C4-2B (cell line): ENCODE measurements around the gene SLC6A17.

Source experiments
- H3K27ac ChIP-seq: fragments of 450-650 bp; 2 replicates; pipeline ENCODE4 v1.5.1; 2017
- ZFX ChIP-seq: fragments of 450-650 bp; IDR thresholded peaks from 2 replicates; pipeline ENCODE4 v1.6.1; 2017
- TF ChIP-seq, protein P1 (sequence below): fragments of 450-650 bp; conservative IDR thresholded peaks from 2 replicates; pipeline ENCODE4 v1.5.1; 2017; ENCODE audit warnings: mild to moderate bottlenecking

The SLC6A17 gene

DNA sequence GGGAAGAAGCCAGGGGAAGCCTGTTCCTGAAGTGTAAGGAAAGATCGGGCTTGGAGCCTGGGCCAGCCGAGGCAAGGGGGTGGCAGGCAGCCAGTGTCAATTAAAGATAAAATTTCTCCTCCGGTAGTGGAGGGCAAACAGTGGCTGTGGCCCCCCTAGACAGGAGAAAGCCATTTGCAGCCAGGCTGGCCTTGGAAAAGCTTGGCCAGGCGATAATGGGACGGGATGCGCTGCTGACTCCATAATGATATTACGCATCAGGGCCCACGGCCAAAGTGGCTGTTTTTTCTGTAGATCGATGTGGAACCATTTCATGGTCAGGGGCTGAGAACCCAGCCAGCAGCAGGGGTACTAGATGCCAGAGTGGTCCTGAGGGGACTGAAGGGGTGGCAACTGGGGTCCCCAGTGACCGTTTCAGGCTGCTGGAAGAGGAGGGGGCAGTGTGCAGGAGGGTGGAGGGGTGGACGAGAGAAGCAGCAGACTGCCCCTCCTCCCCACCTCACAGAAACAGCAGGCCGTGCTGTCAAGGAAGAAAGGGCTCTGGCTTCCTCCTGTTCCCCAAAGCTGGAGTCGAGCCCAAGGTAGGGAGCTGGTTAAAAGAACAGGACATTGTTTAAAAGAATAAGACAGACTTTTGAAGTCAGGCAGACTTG, 85.0 kb downstream of the SLC6A17 start:
- TF ChIP-seq, protein P1, sequence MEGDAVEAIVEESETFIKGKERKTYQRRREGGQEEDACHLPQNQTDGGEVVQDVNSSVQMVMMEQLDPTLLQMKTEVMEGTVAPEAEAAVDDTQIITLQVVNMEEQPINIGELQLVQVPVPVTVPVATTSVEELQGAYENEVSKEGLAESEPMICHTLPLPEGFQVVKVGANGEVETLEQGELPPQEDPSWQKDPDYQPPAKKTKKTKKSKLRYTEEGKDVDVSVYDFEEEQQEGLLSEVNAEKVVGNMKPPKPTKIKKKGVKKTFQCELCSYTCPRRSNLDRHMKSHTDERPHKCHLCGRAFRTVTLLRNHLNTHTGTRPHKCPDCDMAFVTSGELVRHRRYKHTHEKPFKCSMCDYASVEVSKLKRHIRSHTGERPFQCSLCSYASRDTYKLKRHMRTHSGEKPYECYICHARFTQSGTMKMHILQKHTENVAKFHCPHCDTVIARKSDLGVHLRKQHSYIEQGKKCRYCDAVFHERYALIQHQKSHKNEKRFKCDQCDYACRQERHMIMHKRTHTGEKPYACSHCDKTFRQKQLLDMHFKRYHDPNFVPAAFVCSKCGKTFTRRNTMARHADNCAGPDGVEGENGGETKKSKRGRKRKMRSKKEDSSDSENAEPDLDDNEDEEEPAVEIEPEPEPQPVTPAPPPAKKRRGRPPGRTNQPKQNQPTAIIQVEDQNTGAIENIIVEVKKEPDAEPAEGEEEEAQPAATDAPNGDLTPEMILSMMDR, result no peak
- no peak for TF ChIP-seq ZFX
- H3K27ac ChIP-seq, result peak overlapping the region; percentile 95

DNA sequence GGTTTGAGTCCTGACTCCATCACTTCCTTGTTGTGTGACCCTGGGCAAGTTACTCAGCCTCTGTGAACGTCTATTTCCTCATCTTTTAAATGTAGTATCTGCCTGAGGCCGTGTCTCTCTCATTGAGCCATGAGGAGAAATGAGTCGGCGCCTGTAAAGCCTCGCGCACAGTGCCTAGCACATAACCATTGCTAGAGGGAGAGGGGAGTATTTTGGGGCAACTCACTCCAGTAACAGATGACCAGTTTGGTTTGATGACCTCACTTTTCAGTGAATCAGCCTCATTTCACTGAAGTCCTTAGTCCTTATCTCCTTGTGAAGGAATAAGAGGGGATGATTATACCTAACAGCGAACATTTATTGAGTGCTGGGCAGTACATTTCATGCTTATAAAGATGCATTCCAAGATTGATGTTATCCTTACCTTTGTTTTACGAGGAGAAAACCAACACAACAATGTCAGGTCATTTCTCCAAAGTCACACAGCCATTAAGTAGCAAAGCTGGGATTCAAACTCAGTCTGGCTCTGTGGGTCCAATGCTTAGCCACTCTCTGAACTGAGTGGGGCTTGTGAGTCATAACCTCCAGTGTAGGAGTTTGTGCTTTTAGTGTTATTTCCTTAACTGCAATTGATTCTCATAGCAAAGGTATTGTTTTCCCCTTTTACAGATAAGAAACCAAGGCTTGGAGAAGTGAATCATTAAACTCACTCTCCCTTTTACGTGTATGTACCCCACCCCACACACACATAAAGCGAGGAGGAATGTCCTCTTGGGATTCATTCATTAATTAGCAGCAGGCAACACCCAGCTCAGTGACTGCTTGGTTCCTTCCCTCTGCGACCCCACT, 85.8 kb downstream of the SLC6A17 start:
- peak overlapping the region; percentile 95 for H3K27ac ChIP-seq
- TF ChIP-seq ZFX, result no peak
- TF ChIP-seq, protein P1, result no peak

GRCh38 chr1:110237386-110238152, 87.3 kb downstream of the SLC6A17 start:
- H3K27ac ChIP-seq, result peak overlapping the region; percentile 95
- TF ChIP-seq ZFX, result no peak
- TF ChIP-seq, protein P1, result no peak

DNA sequence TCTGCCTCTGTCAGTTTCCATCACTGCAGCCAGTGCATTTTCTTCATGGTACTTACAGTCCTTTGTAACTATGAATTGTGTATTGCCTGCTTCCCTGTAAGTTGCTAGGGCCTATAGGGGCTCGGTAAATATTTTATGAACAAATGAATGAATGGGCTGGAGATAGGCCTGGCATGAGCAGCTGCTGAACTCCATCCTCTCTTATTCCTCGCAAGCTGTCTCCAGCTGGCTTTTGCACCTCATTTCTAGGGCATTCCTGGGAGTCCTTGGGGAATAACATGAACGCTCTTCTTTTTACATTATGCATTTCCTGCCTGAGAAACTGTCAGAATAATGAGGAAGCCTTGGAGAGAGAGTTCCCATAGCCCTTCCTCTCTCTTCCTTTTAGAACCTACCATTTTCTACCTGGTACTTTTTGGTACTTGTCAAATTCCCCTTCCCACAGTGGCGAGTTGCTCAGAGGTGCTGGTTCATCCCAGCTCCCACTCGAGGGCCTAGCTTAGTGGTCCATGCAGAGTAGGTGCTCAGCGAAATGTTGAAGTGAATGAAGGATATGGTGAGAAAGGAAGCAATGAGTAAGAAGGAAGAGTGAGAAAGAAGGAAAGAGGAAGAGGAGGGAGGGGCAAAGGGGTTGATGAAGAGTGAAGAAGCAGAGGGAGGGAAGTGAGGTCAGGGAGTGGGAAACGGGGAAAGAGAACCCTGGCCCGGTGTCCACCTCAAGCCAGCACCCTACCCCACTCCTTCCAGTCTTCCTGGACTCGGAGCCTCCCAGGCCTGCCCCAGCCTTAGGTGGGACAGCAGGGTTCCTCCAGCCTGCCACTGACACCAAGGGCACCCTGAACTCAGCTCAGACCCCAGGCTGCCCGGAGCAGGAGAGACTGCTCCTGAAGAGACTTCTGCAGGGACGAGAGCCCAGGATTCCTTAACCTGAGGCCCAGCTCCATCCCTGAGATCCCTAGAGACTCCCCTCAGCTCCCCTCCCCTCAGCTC, 89.4 kb downstream of the SLC6A17 start:
- no peak for TF ChIP-seq ZFX
- TF ChIP-seq, protein P1, result no peak
- peak overlapping the region; percentile 45 for H3K27ac ChIP-seq

GRCh38 chr1:110240476-110241210, 90.3 kb downstream of the SLC6A17 start:
- TF ChIP-seq, protein P1, result no peak
- TF ChIP-seq ZFX, result no peak
- H3K27ac ChIP-seq, result peak overlapping the region; percentile 45

DNA sequence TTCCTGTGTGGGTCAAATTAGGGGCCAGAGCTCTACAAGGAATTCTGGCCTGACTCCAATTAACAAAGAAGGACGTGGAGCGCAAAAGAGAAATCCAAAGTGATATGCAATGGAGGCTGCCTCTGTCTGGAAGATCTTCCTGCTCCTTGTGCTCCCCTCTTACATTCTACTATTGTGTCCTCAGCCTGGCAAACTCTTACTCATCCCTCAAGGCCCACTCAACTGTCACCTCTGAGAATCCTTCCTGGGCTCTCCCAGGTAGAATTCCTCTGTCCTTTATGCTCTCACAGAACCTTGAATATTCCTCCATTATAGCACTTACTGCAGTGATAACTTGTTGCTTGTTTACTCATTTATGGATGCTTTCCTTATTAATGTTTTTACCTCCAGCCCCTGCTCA, 91.2 kb downstream of the SLC6A17 start:
- TF ChIP-seq ZFX, result no peak
- TF ChIP-seq, protein P1, result no peak
- peak overlapping the region; percentile 55; the same call in 1 of the 2 replicates for H3K27ac ChIP-seq
